Loucy (cell line): ENCODE data around the gene AK4.

Source experiments
- H2AFZ ChIP-seq: fragments of 200-600 bp; sonication (generic); 2 replicates; pipeline ENCODE4 v1.6.0; 2016; ENCODE audit warnings: antibody characterized with exemption, mild to moderate bottlenecking, low read length, moderate library complexity
- H3F3A ChIP-seq: fragments of 200-600 bp; 2 replicates; pipeline ENCODE4 v1.6.0; 2016; ENCODE audit warnings: antibody characterized with exemption, low read depth, mild to moderate bottlenecking
- H3K27me3 ChIP-seq: fragments of 200-600 bp; sonication (generic); 2 replicates; pipeline ENCODE4 v1.6.1; 2014; ENCODE audit warnings: low read length, mild to moderate bottlenecking; ENCODE audit not compliant: insufficient read depth, poor library complexity, severe bottlenecking
- H3K36me3 ChIP-seq: fragments of 200-600 bp; sonication (generic); 2 replicates; pipeline ENCODE4 v1.6.1; 2016; ENCODE audit warnings: low read length; ENCODE audit not compliant: insufficient read depth
- H3K4me1 ChIP-seq: fragments of 200-600 bp; sonication (generic); 2 replicates; pipeline ENCODE4 v1.5.1; 2014; ENCODE audit warnings: low read length, mild to moderate bottlenecking; ENCODE audit not compliant: insufficient read depth, poor library complexity, severe bottlenecking
- H3K4me2 ChIP-seq: fragments of 200-600 bp; sonication (generic); 2 replicates; pipeline ENCODE4 v1.6.0; 2014; ENCODE audit warnings: antibody characterized with exemption, low read length, low read depth, mild to moderate bottlenecking; ENCODE audit not compliant: poor library complexity, severe bottlenecking
- H3K4me3 ChIP-seq: fragments of 200-600 bp; sonication (generic); 2 replicates; pipeline ENCODE4 v1.5.1; 2014; ENCODE audit warnings: low read length, mild to moderate bottlenecking, mixed read lengths; ENCODE audit not compliant: poor library complexity, severe bottlenecking
- H3K79me2 ChIP-seq: fragments of 200-600 bp; sonication (generic); 2 replicates; pipeline ENCODE4 v1.6.1; 2014; ENCODE audit warnings: low read length; ENCODE audit not compliant: insufficient read depth
- H3K9ac ChIP-seq: fragments of 200-600 bp; sonication (generic); 2 replicates; pipeline ENCODE4 v1.6.0; 2014; ENCODE audit warnings: mild to moderate bottlenecking, low read depth, low read length, moderate library complexity; ENCODE audit not compliant: poor library complexity, severe bottlenecking
- H3K9me2 ChIP-seq: fragments of 200-600 bp; sonication (generic); replicated peaks from 2 replicates; pipeline ENCODE4 v1.6.1; 2016; ENCODE audit warnings: low read depth, low read length, mixed read lengths
- H3K9me3 ChIP-seq: fragments of 200-600 bp; sonication (generic); 2 replicates; pipeline ENCODE4 v1.6.1; 2014; ENCODE audit warnings: mild to moderate bottlenecking, antibody characterized with exemption, low read length, low read depth; ENCODE audit not compliant: insufficient read depth
- H4K20me1 ChIP-seq: fragments of 200-600 bp; sonication (generic); 2 replicates; pipeline ENCODE4 v1.6.0; 2014; ENCODE audit warnings: antibody characterized with exemption, low read length, mild to moderate bottlenecking; ENCODE audit not compliant: insufficient read depth, poor library complexity, severe bottlenecking
- CTCF ChIP-seq: fragments of 200-600 bp; sonication (generic); conservative IDR thresholded peaks from 2 replicates; pipeline ENCODE4 v1.5.1; 2014; ENCODE audit warnings: mild to moderate bottlenecking, antibody characterized with exemption, low read length
- EZH2phosphoT487 ChIP-seq: fragments of 200-600 bp; IDR thresholded peaks from 2 replicates; pipeline ENCODE4 v1.6.1; 2018; ENCODE audit warnings: antibody characterized with exemption, mild to moderate bottlenecking, moderate library complexity, borderline replicate concordance

Gene AK4

GRCh38 chr1:65168867-65169266, 20.9 kb downstream of the AK4 start:
- no peaks in the 10 kb centered on the region for H3K9me3 ChIP-seq
- peaks cover 100% of the 10 kb centered on the region for H3K79me2 ChIP-seq
- TF ChIP-seq CTCF (no peak), EZH2phosphoT487 (no peak)

GRCh38 chr1:65170511-65171142, 22.6 kb downstream of the AK4 start:
- peaks cover 12% of the 10 kb centered on the region for H3K4me1 ChIP-seq
- H3K4me2 ChIP-seq = no peak overlapping the region

More at GRCh38 chr1:65168867-65169266, 20.9 kb downstream of the AK4 start:
- no peak overlapping the region for H2AFZ ChIP-seq
- peaks cover 13% of the 10 kb centered on the region for H3K4me1 ChIP-seq
- H3K9ac ChIP-seq = no peak overlapping the region
- H3K4me3 ChIP-seq = no peak overlapping the region
- peaks cover 3% of the 10 kb centered on the region; the same call in 1 of the 2 replicates for H3K36me3 ChIP-seq
- no peak overlapping the region for H3K4me2 ChIP-seq
- H3F3A ChIP-seq = no peaks in the 10 kb centered on the region
- H4K20me1 ChIP-seq = peaks cover 52% of the 10 kb centered on the region
- no peaks in the 10 kb centered on the region for H3K27me3 ChIP-seq
- H3K9me2 ChIP-seq = no peaks in the 10 kb centered on the region

GRCh38 chr1:65172936-65173690, 25.1 kb downstream of the AK4 start:
- Histone ChIP-seq H3K9me2 (no peaks in the 10 kb centered on the region), H2AFZ (no peak overlapping the region), H3K27me3 (no peaks in the 10 kb centered on the region), H4K20me1 (peaks cover 70% of the 10 kb centered on the region), H3K4me3 (no peak overlapping the region), H3K9ac (no peak overlapping the region), H3K4me1 (peaks cover 14% of the 10 kb centered on the region), H3K9me3 (no peaks in the 10 kb centered on the region), H3K36me3 (peaks cover 7% of the 10 kb centered on the region; the same call in 1 of the 2 replicates), H3K4me2 (no peak overlapping the region), H3K79me2 (peaks cover 100% of the 10 kb centered on the region), H3F3A (no peaks in the 10 kb centered on the region)
- TF ChIP-seq CTCF = no peak
- TF ChIP-seq EZH2phosphoT487 = no peak

More at GRCh38 chr1:65170511-65171142, 22.6 kb downstream of the AK4 start:
- no peaks in the 10 kb centered on the region for H3K9me2 ChIP-seq
- peaks cover 60% of the 10 kb centered on the region for H4K20me1 ChIP-seq
- H3K27me3 ChIP-seq = no peaks in the 10 kb centered on the region
- no peaks in the 10 kb centered on the region for H3F3A ChIP-seq
- H3K36me3 ChIP-seq = peaks cover 8% of the 10 kb centered on the region; the same call in 1 of the 2 replicates
- H3K79me2 ChIP-seq = peaks cover 100% of the 10 kb centered on the region
- H3K9me3 ChIP-seq = no peaks in the 10 kb centered on the region
- H3K4me3 ChIP-seq = no peak overlapping the region
- H2AFZ ChIP-seq = no peak overlapping the region
- no peak for TF ChIP-seq EZH2phosphoT487
- no peak for TF ChIP-seq CTCF
- H3K9ac ChIP-seq = no peak overlapping the region
